Esophagus (tissue), 2 donors: ENCODE measurements around the gene IQSEC1. TPM values are rescaled to one million over a fixed set of nuclear protein-coding genes. Genes with fewer than 3 reads are reported as not detected.

ENCODE experiments used
- H3K27ac ChIP-seq, 2 donors: one replicate each; pipeline ENCODE4 v1.5.1; 2013; ENCODE audit warnings: low read depth in 2 of 2, mild to moderate bottlenecking in 2 of 2, inconsistent platforms in 1 of 2, low read length in 1 of 2, moderate library complexity in 1 of 2
- H3K27me3 ChIP-seq, 2 donors: one replicate each; pipeline ENCODE4 v1.6.1; 2013; ENCODE audit warnings: low read length in 2 of 2, control low read depth in 1 of 2, mild to moderate bottlenecking in 1 of 2; ENCODE audit not compliant: insufficient read depth in 2 of 2, control insufficient read depth in 1 of 2
- H3K36me3 ChIP-seq, 2 donors: one replicate each; pipeline ENCODE4 v1.6.1; 2013; ENCODE audit warnings: low read length in 1 of 2; ENCODE audit not compliant: control insufficient read depth in 2 of 2, insufficient read depth in 2 of 2
- H3K4me1 ChIP-seq, 2 donors: one replicate each; pipeline ENCODE4 v1.6.1; 2013; ENCODE audit warnings: low read length in 1 of 2; ENCODE audit not compliant: control insufficient read depth in 2 of 2, insufficient read depth in 2 of 2
- H3K4me3 ChIP-seq, 2 donors: one replicate each; pipeline ENCODE4 v1.5.1; 2013; ENCODE audit warnings: low read length in 2 of 2, mild to moderate bottlenecking in 2 of 2, low read depth in 1 of 2, moderate library complexity in 1 of 2
- H3K9me3 ChIP-seq, 2 donors: one replicate each; pipeline ENCODE4 v1.6.1; 2013; ENCODE audit warnings: mild to moderate bottlenecking in 2 of 2, low read depth in 1 of 2, low read length in 1 of 2, moderate library complexity in 1 of 2; ENCODE audit not compliant: control insufficient read depth in 2 of 2, insufficient read depth in 1 of 2
- WGBS, 2 donors: extraction: QIAGEN DNeasy Blood & Tissue Kit; methylation state at CpG; one replicate each; pipeline ENCODE4 v1.1.7; 2013; 5-methylcytosine and 5-hydroxymethylcytosine counted together
- polyA plus RNA-seq, 2 donors: library from polyadenylated mRNA; stranded (reverse); fragments of 200-250 nt; gene quantifications; one replicate each; pipeline ENCODE4 v1.2.3, GENCODE V29; 2013
- donor health status: healthy with polysubstance abuse.
- donor health status: Bipolar disorder and iron deficiency.

IQSEC1 gene
- polyA plus RNA-seq, 2 donors, result 4.1 to 5.2 TPM

- H3K27ac ChIP-seq, result no peak overlapping the region
- no peaks in the 10 kb centered on the region for H3K4me1 ChIP-seq
- H3K36me3 ChIP-seq, result peaks cover 6 to 26% of the 10 kb centered on the region in 2 donors
- no peaks in the 10 kb centered on the region for H3K27me3 ChIP-seq
- no peak overlapping the region for H3K4me3 ChIP-seq
- WGBS, 2 donors, result 81 to 87% methylated on average over 7 of the region's 7 CpGs
- H3K9me3 ChIP-seq, result no peaks in the 10 kb centered on the region
Measured at GRCh38 chr3:12904951-12905315, 168.3 kb downstream of the IQSEC1 start.

GRCh38 chr3:12903881-12904280 lies 169.3 kb downstream of the IQSEC1 start:
- 90 to 94% methylated on average over 7 of the region's 7 CpGs for WGBS, 2 donors
- H3K27me3 ChIP-seq, result no peaks in the 10 kb centered on the region
- peaks cover 6 to 23% of the 10 kb centered on the region in 2 donors for H3K36me3 ChIP-seq
- no peaks in the 10 kb centered on the region for H3K9me3 ChIP-seq
- no peaks in the 10 kb centered on the region for H3K4me1 ChIP-seq
- no peak overlapping the region for H3K4me3 ChIP-seq
- H3K27ac ChIP-seq, result no peak overlapping the region

GRCh38 chr3:12903000-12903800 lies 170.0 kb downstream of the IQSEC1 start:
- H3K36me3 ChIP-seq, result peaks cover 6 to 16% of the 10 kb centered on the region in 2 donors
- no peaks in the 10 kb centered on the region for H3K27me3 ChIP-seq
- H3K9me3 ChIP-seq, result no peaks in the 10 kb centered on the region
- H3K4me3 ChIP-seq, result no peak overlapping the region
- H3K27ac ChIP-seq, result no peak overlapping the region
- H3K4me1 ChIP-seq, result no peaks in the 10 kb centered on the region
- 79 to 85% methylated on average over 20 of the region's 20 CpGs for whole genome bisulfite sequencing, 2 donors

- Histone ChIP-seq H3K4me3 (no peak overlapping the region), H3K9me3 (no peaks in the 10 kb centered on the region), H3K27me3 (no peaks in the 10 kb centered on the region), H3K4me1 (no peaks in the 10 kb centered on the region), H3K27ac (no peak overlapping the region), H3K36me3 (peaks cover 6 to 15% of the 10 kb centered on the region in 2 donors)
- WGBS, 2 donors, result 89 to 92% methylated on average over 24 of the region's 24 CpGs
Measured at GRCh38 chr3:12902181-12902999, 170.8 kb downstream of the IQSEC1 start.

GRCh38 chr3:12901623-12902045 lies 171.6 kb downstream of the IQSEC1 start:
- 78 to 83% methylated on average over 6 of the region's 6 CpGs for WGBS, 2 donors
- Histone ChIP-seq H3K4me3 (no peak overlapping the region), H3K9me3 (no peaks in the 10 kb centered on the region), H3K27me3 (no peaks in the 10 kb centered on the region), H3K36me3 (peaks cover 4 to 15% of the 10 kb centered on the region in 2 donors), H3K27ac (no peak overlapping the region), H3K4me1 (no peaks in the 10 kb centered on the region)

DNA sequence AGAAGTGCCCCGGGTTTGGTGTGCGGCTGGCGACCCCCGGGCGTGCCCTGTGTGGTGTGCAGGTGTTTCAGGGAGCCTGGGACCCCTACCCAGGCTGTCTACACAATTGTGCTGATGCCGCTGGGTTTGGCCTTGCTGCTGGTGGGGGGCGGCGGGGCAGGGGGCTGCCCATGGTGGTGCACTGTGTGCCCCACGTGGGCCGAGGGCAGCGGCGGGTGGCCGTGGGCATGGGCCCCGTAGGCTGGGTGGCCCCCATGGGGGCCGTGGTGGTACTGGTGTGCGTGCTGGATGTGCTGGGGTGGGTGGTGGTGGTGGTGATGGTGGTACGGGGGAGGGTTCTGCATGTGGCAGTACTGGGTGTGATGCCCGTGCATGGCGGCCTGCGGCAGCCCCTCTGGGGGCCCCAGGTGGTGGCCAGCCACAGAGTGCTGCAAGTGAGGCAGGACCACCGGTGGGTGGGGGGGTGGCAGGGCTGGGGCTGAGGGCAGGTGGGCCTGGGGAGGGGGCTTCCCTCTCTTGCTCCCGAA lies 172.3 kb downstream of the IQSEC1 start:
- Histone ChIP-seq H3K27ac (no peak overlapping the region), H3K27me3 (no peaks in the 10 kb centered on the region), H3K4me3 (no peak overlapping the region), H3K4me1 (no peaks in the 10 kb centered on the region), H3K9me3 (no peaks in the 10 kb centered on the region), H3K36me3 (peaks cover 1 to 12% of the 10 kb centered on the region in 2 donors)
- 92 to 94% methylated on average over 22 of the region's 22 CpGs for WGBS, 2 donors

DNA sequence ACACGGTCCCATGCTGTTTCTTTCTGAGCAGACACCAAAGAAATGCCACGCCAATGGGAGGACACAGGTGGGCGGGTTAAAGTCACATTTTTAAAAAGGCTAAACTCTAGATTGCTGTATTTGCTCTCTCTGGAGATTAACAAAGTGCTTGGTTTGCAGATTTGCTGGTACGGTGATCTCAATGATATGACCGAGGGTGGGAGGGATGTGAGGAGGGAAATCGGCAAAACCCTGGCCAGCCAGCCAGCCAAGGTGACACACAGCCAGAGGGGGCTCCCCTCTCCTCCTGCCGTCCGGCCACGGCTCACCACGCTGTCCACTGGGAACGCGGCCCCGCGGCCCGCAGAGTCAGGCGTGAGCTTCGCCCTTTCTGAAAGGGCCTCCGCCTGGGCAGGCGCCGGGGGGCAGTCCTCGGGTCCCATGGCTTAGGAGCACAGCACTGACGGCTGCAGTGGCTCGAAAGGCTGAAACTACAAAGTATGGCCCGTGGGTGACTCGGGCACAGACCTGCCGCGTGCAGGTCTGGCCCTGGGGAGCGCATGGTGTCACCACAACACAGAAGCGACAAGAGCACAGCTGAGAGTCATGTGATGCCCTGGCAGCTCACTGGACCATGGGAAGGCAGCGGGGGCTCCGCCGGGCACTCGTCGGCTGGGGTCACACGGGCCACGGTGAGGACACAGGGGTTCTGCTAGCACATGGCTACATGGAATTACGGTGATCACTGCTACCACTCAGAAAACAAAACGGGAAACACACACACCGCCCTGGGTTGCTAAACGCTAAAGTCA lies 174.1 kb downstream of the IQSEC1 start:
- H3K4me1 ChIP-seq, result no peaks in the 10 kb centered on the region
- no peaks in the 10 kb centered on the region for H3K9me3 ChIP-seq
- H3K27ac ChIP-seq, result no peak overlapping the region
- no peak overlapping the region for H3K4me3 ChIP-seq
- no peaks in the 10 kb centered on the region for H3K27me3 ChIP-seq
- peaks cover 0 to 12% of the 10 kb centered on the region in 2 donors for H3K36me3 ChIP-seq
- WGBS, 2 donors, result 92% methylated on average over 40 of the region's 40 CpGs

GRCh38 chr3:12898290-12898964 lies 174.8 kb downstream of the IQSEC1 start:
- H3K9me3 ChIP-seq, result no peaks in the 10 kb centered on the region
- no peak overlapping the region for H3K27ac ChIP-seq
- peaks cover 0 to 9% of the 10 kb centered on the region in 2 donors for H3K36me3 ChIP-seq
- 88 to 91% methylated on average over 22 of the region's 22 CpGs for WGBS, 2 donors
- H3K4me1 ChIP-seq, result no peaks in the 10 kb centered on the region
- H3K27me3 ChIP-seq, result no peaks in the 10 kb centered on the region
- no peak overlapping the region for H3K4me3 ChIP-seq
